ENCODE data around the gene MAPK1.
"Not testable (repeated sequence)": the region's sequence is repeated elsewhere in the genome, so short reads cannot be mapped to it uniquely, and the experiment has no call there.

MAPK1 gene

GRCh38 chr22:21881841-21882753, 14.7 kb upstream of the MAPK1 start:
- no peak for DNase-seq

- no peak for DNase-seq
Measured at GRCh38 chr22:21876486-21877176, 9.2 kb upstream of the MAPK1 start.

- DNase-seq = not testable (repeated sequence)
Measured at GRCh38 chr22:21874953-21875352, 7.5 kb upstream of the MAPK1 start.

GRCh38 chr22:21873619-21874018, 6.2 kb upstream of the MAPK1 start:
- no peak for DNase-seq

- DNase-seq = not testable (repeated sequence)
Measured at GRCh38 chr22:21872741-21873140, 5.3 kb upstream of the MAPK1 start.

GRCh38 chr22:21868651-21869050, 1.2 kb upstream of the MAPK1 start:
- no peak for DNase-seq

GRCh38 chr22:21866833-21867527, 465 bp downstream of the MAPK1 start:
- no peak for DNase-seq

- no peak for DNase-seq
Measured at GRCh38 chr22:21865041-21865440, 2.4 kb downstream of the MAPK1 start.

- DNase-seq = no peak
Measured at GRCh38 chr22:21862386-21863245, 4.8 kb downstream of the MAPK1 start.

GRCh38 chr22:21861851-21862250, 5.6 kb downstream of the MAPK1 start:
- DNase-seq = no peak

- no peak for DNase-seq
Measured at GRCh38 chr22:21861264-21861848, 6.1 kb downstream of the MAPK1 start.

- no peak for DNase-seq
Measured at GRCh38 chr22:21860491-21861039, 6.9 kb downstream of the MAPK1 start.

GRCh38 chr22:21858025-21858764, 9.2 kb downstream of the MAPK1 start:
- DNase-seq = no peak

- no peak for DNase-seq
Measured at GRCh38 chr22:21857481-21857914, 9.9 kb downstream of the MAPK1 start.

GRCh38 chr22:21856868-21857267, 10.6 kb downstream of the MAPK1 start:
- DNase-seq = no peak

- no peak for DNase-seq
Measured at GRCh38 chr22:21856197-21856596, 11.2 kb downstream of the MAPK1 start.

- DNase-seq = no peak
Measured at GRCh38 chr22:21855676-21856075, 11.8 kb downstream of the MAPK1 start.

- no peak for DNase-seq
Measured at GRCh38 chr22:21850660-21851059, 16.8 kb downstream of the MAPK1 start.

GRCh38 chr22:21849489-21849888, 18.0 kb downstream of the MAPK1 start:
- no peak for DNase-seq

- DNase-seq = not testable (repeated sequence)
Measured at GRCh38 chr22:21848057-21848456, 19.4 kb downstream of the MAPK1 start.
